NCI-H1417 treated with DMSO at 0.1 percent for 48 hours (cell line): ENCODE results near the gene GPLD1.
"Not testable (repeated sequence)": the region's sequence is repeated elsewhere in the genome, so short reads cannot be mapped to it uniquely, and the experiment has no call there.

Source experiments
- DNase-seq: peaks from one replicate; lab custom pipeline; 2025; lab: John Stamatoyannopoulos, UW

Gene GPLD1, protein sequence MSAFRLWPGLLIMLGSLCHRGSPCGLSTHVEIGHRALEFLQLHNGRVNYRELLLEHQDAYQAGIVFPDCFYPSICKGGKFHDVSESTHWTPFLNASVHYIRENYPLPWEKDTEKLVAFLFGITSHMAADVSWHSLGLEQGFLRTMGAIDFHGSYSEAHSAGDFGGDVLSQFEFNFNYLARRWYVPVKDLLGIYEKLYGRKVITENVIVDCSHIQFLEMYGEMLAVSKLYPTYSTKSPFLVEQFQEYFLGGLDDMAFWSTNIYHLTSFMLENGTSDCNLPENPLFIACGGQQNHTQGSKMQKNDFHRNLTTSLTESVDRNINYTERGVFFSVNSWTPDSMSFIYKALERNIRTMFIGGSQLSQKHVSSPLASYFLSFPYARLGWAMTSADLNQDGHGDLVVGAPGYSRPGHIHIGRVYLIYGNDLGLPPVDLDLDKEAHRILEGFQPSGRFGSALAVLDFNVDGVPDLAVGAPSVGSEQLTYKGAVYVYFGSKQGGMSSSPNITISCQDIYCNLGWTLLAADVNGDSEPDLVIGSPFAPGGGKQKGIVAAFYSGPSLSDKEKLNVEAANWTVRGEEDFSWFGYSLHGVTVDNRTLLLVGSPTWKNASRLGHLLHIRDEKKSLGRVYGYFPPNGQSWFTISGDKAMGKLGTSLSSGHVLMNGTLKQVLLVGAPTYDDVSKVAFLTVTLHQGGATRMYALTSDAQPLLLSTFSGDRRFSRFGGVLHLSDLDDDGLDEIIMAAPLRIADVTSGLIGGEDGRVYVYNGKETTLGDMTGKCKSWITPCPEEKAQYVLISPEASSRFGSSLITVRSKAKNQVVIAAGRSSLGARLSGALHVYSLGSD

DNA sequence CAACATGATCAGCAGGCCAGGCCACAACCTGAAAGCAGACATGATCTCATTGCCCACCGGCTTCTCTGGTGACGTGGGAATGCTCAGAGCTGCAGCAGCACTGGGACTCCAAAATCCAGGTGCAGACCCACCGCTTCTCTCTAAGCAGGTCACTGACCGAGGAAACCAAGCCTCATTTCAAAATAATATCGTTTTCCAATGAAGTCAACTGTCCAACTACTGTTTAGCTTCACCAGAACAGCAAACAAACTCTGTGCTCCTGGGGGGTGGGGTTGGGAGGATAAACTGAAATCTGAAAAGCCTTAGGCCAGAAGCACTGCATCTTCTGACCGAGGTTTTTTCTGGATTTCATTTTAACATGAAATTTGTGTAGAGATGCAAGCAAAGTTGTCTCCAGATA lies at the start of gene GPLD1:
Gene GPLD1, minus strand, starts transcription at position 109 of the 400 bp plus-strand sequence. Its CDS starts 67 bp downstream, at position 42.
- no peak for DNase-seq

DNA sequence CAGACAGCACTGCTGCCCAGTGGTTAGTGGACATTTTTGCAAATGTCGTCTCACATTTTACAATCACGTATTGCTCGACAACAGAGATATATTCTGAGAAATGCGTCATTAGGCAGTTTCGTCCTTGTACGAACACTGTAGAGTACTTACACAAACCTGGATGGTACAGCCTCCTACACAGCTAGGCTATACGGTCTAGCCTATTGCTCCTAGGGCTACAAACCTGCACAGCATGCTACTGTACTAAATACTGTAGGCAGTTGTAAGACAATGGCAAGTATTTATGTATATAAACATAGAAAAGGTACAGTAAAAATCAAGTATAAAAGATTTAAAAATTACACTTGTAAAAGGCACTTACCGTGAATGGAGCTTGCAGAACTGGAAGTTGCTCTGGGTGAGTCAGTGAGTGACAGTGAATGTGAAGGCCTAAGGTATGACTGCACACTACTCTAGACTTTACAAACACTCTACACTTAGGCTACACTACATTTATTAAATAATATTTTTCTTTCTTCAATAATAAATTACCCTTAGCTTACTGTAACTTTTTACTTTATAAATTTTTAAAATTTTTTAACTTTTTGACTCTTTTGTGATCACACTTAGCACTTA lies 48.5 kb upstream of the GPLD1 start:
- no peak for DNase-seq

DNA sequence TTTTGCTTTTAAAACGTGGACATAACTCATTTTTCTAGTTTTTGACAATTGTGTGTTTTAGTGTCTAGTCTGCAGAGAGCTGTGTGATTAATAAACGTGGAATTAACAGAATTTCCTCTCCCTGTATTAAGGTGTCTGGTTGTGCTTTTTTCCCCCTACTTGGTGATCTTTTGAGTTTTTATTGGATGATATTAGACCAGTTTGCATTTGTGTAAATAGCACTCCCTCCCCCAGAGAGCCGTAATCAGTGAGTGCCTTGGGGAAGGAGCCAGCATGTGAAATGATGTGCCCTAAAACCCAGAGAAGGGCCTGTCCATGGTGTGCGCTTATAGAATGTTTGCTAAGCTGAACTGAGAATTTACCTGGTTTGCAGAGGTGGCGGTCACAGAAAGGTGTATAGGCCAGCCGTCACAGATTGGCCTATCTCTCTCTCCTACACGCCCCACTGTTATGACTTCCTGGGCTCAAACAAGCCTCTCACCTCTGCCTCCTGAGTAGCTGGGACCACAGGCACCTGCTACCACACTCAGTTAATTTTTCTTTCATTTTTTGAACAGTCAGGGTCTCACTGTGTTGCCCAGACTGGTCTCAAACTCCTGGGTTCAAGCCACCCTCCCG lies 47.8 kb upstream of the GPLD1 start:
- no peak for DNase-seq

DNA sequence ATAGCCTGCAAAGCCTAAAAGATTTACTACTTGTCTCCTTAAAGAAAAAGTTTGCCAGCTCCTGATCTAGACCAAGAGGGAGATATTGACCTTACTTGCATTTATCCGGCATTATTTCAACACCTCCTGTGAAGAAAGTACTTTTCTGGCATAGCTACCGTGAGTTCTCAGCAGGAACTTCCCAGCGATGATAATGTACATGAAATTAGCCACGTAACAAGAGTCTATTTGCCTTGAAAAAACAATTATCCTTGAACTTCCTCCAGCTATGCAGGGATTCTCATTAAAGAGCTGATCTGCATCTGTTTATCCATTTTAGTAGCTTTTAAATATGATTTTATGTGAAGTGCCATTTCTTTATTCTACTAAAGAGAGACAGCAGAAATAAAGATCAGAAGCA lies 47.1 kb upstream of the GPLD1 start:
- DNase-seq: peak; percentile 4

DNA sequence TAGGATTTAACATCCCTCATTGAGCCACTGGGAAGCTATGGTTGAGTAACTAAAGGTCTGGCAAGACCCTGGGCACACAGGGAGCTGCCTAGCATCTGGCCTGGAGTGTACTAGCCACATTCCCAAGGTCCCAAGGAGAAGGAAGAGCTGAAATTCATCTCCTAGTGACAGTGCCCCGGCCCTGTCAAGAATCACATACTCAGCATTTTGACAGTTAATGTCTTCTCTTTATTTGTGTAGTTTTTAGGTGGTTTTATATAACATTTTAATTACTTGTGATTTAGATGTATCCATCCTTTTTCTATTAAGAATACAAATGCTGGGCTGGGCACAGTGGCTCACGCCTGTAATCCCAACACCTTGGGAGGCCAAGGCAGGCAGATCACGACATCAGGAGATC lies 45.8 kb upstream of the GPLD1 start:
- no peak for DNase-seq

DNA sequence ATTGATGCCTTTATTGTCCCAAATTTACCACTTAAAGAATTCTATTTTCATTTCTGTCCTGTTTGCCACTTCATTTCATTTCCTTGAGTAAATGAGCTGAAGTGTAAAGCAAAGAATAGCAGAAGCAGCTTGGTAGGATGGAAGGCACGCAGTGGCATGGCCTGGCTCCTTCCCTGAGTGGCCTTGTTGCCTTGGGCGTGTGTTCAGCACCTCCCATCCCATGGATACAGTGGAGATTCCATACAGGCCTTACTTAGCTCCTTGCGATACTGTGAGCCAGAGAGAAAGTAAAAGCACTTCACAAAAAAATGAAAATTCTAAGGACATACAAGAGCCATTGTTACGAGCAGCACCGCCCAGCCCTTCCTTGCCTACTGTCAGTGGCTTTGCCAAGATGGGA lies 45.0 kb upstream of the GPLD1 start:
- DNase-seq: no peak

DNA sequence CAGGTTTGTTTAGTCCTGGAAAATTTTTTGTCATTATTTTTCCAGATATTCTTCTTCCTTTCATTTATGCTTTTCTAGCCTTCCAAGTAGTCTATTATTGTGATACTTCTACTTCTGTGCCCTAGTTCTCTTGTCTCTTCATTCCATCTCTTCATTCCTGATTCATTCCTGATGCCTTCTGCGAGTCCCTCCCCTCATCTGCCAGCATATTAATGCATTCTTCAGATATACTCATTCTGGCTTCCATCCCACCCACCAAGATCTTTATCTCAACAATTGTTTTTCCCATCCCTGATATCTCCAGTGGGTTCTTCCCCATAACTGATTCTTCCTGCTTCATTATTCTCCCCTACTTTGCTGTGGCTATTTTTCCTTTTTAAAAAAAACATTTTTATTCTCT lies 40.6 kb upstream of the GPLD1 start:
- no peak for DNase-seq

DNA sequence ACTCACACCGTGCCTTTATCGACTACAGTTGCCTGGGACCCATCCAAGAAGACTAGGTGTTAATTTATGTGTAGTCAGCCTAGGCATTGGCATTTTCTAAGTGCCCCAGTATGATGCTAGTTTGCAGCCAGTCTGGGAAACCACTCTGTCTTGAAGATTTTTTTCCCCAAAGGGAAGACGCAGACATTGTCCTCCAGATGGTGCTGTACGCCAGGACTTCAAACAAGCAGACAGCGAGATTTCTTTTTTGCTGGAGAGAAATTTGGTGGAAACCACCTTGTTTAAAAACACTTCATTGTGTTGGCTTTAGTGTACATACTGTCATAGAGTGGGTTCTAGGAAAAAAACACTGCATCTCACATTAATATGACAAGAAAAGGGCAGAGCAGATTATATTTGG lies 35.4 kb upstream of the GPLD1 start:
- DNase-seq: peak; percentile 1

DNA sequence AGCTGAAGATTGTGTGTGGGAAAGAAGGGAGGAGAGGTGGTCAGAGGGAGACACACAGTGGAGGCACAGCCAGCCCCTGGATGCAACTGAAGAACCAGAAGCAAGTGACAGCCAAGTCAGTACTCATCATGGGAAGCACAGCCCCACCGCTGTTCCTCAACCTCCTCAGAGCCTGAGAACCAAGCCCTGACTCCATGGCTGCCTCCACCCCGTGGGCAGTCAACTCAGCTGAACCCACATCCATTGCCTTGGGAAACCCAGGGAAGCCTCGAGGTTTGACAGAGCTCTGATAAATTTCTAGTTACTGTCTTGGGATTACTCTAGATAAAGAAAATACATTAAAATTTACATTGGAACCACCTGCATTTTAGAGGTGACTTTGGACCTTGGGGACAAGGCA lies 35.0 kb upstream of the GPLD1 start:
- no peak for DNase-seq

DNA sequence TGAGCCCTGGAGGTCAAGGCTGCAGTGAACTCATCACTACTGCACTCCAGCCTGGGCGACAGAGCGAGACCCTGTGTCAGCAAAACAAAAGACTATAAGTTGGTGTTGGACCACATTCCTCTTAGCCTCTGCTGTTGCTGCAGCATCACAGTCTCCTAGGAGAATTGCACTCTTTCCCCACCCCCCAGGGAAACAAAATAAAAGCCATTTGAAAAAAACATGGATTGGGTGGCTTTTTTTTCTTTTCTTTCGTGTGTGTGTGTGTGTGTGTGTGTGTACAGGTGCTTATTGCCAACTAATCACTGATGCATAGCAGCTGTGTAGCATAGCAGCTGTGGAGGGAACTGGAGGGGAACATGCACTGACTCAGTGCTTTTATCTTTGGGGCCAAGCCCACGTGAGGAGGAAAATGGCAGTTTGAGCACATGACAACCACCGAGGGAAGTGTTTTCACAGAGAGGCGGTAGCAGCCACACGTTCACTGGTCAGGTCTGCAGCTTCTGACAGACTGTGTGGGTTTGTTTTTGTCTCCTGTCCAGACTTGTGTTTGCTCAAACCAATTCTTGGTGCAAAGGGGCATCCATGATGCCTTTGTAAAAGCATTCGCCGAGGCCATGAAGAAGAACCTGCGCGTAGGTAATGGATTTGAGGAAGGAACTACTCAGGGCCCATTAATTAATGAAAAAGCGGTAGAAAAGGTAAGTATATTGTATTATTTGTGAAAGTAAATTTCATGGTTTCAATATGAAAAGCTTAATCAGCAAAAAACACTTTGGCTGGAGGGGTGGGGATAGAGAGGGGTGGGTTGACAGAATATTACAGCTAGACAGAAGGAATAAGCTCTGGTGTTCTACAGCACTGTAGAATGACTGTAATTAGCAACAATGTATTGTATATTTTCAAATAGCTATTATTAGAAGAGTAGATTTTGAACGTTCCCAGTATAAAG lies 33.1 kb upstream of the GPLD1 start:
- peak; percentile 22 for DNase-seq

DNA sequence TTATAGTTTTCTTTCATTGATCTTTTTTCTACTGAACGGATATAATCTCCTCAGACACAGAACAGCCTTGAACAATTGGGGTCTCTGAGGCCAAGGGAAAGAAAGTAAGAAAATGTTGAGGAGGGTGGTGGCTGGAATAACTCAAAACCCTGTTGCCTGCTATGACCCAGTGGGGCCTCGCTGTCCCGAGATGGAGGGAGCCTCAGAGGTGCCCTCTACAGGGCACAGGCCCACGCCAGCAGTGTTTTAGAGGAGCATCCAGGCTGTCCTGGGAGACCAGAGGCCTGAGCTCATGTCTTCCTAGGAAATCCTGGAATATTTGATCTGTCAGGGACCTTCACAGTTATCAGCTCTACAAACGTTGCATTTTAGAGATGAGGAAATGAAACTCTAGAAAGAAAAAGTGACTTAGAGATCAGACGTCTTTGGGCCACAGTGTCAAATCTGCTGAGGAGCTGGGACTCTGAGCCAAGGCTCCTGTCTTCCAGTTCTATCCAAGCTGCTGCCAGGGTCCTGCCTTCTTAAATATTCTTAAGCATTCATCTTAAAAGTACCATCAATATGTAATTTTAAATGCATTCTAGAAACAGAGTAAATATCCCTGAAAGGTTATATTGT lies 31.7 kb upstream of the GPLD1 start:
- no peak for DNase-seq

DNA sequence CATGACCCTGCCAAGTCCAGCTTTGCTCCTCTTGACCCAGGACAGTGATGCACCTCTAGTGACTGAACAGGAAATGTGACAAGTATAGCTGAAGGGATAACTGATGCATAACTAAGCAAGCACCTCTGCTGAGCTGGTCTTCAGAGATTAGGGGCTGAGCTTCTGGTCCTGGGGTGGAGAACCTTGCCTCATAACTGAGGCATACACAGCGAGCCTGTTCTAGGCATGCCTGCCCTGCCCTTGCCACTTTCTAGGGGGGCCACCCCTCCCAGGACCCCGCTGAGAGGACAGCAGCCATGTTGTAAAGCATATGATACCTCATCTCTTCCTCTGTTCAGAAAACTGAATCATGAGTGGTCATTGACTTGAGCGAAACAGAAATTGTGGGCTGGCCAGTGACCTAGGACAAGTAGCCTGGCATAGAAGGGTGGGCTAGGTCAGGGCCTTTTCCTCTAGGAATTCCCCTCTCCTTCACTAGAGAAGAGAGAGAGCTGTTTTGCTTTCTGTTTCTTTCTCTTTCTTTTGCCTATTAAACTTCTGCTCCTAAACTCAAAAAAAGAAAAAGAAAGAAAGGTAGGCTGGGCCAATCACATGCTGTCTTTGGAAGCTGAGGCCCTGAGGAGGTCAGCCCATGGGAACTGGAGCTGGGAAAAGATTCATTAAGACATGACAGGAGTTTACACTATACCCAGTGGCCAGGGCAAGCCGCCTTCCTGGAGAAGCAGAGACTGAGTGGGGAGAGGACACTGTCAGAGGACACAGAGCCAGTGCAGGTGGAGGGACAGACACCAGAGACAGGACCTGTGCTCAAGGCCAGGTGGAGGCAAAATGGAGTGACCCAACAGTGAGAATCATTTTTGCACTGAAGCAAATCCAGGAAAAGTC lies 28.5 kb upstream of the GPLD1 start:
- no peak for DNase-seq

DNA sequence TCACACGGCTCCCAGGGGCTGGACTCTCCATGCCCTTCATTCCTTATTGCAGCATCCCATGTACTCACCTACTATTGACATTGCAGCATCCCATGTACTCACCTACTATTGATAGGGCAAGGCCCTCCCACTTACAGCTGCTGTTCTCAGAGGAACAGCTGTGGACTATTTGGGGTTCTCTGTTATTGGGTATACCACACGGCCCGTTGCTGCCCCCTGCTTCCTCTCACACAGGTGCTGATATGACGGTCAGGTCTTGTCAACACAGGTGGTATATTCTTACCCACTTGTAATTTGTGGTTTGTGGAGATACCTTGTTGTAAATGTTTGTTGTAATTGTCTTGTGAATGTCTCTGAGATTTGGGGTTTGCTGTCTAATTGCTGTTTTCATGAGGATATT lies 24.2 kb upstream of the GPLD1 start:
- DNase-seq: no peak

DNA sequence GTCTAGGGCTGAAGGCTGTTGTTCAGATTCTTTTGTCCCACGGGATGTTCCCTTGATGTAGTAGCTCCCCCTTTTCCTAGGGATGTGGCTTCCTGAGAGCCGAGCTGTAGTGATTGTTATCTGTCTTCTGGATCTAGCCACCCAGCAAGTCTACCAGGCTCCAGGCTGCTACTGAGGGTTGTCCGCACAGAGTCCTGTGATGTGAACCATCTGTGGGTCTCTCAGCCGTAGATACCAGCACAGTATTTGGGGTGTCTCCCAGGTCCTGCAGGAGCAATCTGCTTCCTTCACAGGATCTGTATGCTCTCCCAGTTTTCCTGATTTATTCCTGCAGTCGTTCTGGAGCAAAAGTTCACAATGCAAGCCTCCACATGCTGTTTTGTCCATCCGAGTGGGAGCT lies 22.6 kb upstream of the GPLD1 start:
- DNase-seq: not testable (repeated sequence)

DNA sequence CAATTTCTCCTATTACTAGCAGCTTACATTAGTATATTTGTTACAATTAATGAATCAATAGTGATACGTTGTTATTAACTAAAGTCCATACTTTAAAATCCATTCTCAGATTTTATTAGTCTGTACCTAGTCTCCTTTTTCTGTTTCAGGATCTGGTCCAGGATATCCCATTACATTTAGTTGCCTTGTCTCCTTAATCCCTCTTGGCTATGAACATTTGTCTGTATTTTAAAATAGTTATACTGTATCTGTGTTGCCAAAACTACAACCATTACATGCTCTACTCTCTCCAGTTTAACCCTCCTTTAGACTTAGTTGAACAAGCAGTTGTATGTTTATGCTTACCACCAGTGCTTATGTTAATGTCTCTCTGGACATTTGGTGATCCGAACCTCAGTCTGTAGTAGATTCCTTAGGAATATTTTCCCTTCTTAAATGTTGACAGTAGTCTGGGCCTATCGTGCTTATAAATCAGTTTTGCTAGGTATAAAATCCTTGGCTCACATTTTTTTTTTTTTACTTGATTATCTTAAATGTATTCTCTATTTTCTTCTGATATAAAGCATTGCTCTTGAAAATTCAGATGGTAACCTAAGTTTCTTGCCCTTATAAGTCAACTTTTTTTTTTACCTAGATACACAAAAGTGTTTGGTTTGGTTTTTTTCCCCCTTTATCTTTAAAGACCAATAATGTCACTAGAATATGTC lies 17.6 kb upstream of the GPLD1 start:
- DNase-seq: no peak

DNA sequence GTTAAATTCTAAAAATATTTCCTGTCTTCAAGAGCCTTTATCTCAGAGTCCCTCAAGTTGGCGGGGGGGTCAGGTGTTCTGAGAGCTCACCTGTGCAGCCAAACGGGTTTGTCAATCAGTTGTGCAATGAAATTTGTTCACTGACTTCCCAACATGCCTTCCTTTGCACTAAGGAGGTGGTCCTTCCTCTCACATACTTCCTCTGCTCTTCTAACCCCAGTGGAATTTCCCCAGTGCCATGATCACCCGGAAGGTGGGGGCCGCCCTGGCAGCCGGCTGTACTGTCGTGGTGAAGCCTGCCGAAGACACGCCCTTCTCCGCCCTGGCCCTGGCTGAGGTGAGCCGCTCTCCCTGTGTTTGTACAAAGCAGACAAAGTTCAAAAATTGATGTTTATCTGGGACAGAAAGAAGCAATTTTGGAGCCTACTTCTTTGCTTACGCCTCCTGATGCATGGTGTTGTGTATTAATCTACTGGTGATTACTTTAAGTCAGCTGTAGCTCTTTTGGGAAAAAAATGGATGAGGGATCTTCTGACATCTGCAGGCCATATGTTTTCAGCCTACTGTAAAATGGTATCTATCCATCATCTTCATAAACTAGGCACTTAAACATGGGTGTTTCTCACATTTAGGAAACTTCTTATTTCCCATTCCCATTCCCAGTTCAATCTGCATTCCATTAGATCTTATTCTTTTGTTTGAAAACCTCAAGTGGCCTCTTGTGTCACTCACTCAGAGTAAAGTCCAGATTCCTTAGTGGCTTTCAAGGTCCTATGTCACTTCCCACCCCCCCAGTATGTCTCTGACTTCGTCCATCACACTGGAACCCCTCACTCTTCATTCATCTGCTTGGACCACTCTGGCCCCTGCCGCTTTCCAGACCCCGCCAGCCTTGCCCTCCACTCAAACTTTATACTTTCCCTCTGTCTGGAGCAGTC lies 15.5 kb upstream of the GPLD1 start:
- DNase-seq: no peak

DNA sequence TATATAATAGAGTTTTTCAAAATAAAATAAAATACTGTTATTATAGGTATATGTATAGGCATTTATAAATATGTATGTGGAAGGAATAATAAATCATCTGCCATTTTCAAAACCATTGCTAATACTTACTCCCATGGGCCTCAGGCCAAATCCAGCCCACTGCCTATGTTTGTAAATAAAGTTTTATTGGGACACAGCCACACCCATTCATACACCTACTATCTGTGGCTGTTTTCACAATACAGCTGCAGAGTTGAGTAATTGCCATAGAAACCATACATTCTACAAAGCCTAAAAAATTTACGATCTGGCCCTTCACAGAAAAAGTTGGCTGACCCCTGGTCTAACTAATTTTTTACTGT lies 14.9 kb upstream of the GPLD1 start:
- DNase-seq: no peak

DNA sequence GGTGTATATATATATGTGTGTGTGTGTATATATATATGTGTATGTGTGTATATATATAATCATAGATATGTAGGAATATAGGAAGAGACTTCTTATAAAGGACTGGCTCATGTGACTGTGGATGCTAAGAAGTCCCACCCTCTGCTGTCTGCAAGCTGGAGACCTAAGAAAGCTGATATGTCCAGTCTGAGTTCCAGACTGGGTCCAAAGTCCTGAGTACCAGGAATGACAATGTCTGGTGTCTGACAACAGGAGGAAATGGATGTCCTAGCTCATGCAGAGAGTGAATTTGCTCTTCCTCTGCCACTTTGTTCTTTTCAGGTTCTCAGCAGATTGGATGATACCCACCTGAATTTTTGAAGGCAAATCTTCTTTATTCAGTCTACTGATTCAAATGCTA lies 12.5 kb upstream of the GPLD1 start:
- no peak for DNase-seq
